COLO829 (cell line): Measurements from ENCODE around the gene PWP2.
"Not testable (repeated sequence)": the region's sequence is repeated elsewhere in the genome, so short reads cannot be mapped to it uniquely, and the experiment has no call there.

Experiments used
- DNase-seq: peaks from one replicate; pipeline ENCODE4 v3.0.0; 2012; ENCODE audit warnings: low spot score

Gene PWP2

GRCh38 chr21:44138039-44138438, 30.8 kb downstream of the PWP2 start:
- DNase-seq, result not testable (repeated sequence)

- DNase-seq, result not testable (repeated sequence)
Measured at GRCh38 chr21:44139787-44140551, 32.8 kb downstream of the PWP2 start.

- not testable (repeated sequence) for DNase-seq
Measured at GRCh38 chr21:44140552-44140932, 33.3 kb downstream of the PWP2 start.

GRCh38 chr21:44142470-44142869, 35.3 kb downstream of the PWP2 start:
- DNase-seq, result not testable (repeated sequence)

GRCh38 chr21:44143380-44143779, 36.2 kb downstream of the PWP2 start:
- DNase-seq, result not testable (repeated sequence)

GRCh38 chr21:44143996-44144395, 36.8 kb downstream of the PWP2 start:
- DNase-seq, result not testable (repeated sequence)

- DNase-seq, result not testable (repeated sequence)
Measured at GRCh38 chr21:44144784-44145602, 37.8 kb downstream of the PWP2 start.

GRCh38 chr21:44145616-44146015, 38.4 kb downstream of the PWP2 start:
- not testable (repeated sequence) for DNase-seq

GRCh38 chr21:44147108-44147507, 39.9 kb downstream of the PWP2 start:
- not testable (repeated sequence) for DNase-seq

- not testable (repeated sequence) for DNase-seq
Measured at GRCh38 chr21:44150255-44150654, 43.1 kb downstream of the PWP2 start.

GRCh38 chr21:44153214-44153888, 46.2 kb downstream of the PWP2 start:
- not testable (repeated sequence) for DNase-seq

- DNase-seq, result not testable (repeated sequence)
Measured at GRCh38 chr21:44153889-44154228, 46.7 kb downstream of the PWP2 start.

- DNase-seq, result not testable (repeated sequence)
Measured at GRCh38 chr21:44154816-44155230, 47.6 kb downstream of the PWP2 start.

GRCh38 chr21:44155231-44155993, 48.2 kb downstream of the PWP2 start:
- not testable (repeated sequence) for DNase-seq

GRCh38 chr21:44155994-44156380, 48.8 kb downstream of the PWP2 start:
- DNase-seq, result not testable (repeated sequence)

- DNase-seq, result not testable (repeated sequence)
Measured at GRCh38 chr21:44157439-44158081, 50.4 kb downstream of the PWP2 start.

GRCh38 chr21:44158082-44158468, 50.9 kb downstream of the PWP2 start:
- not testable (repeated sequence) for DNase-seq

- DNase-seq, result not testable (repeated sequence)
Measured at GRCh38 chr21:44159349-44160297, 52.4 kb downstream of the PWP2 start.

- DNase-seq, result not testable (repeated sequence)
Measured at GRCh38 chr21:44160298-44160672, 53.1 kb downstream of the PWP2 start.

GRCh38 chr21:44160821-44161220, 53.6 kb downstream of the PWP2 start:
- not testable (repeated sequence) for DNase-seq
